HG03045 (cell line): ENCODE data around the gene BCKDHA.
"Not testable (repeated sequence)": the region's sequence is repeated elsewhere in the genome, so short reads cannot be mapped to it uniquely, and the experiment has no call there.

Source experiments
- ATAC-seq: cut with Tn5 transposase; IDR thresholded peaks from one replicate; pipeline ENCODE4 v1.9.1; 2021; ENCODE audit warnings: mild to moderate bottlenecking, moderate library complexity; ENCODE audit not compliant: unreplicated experiment

The BCKDHA gene

DNA sequence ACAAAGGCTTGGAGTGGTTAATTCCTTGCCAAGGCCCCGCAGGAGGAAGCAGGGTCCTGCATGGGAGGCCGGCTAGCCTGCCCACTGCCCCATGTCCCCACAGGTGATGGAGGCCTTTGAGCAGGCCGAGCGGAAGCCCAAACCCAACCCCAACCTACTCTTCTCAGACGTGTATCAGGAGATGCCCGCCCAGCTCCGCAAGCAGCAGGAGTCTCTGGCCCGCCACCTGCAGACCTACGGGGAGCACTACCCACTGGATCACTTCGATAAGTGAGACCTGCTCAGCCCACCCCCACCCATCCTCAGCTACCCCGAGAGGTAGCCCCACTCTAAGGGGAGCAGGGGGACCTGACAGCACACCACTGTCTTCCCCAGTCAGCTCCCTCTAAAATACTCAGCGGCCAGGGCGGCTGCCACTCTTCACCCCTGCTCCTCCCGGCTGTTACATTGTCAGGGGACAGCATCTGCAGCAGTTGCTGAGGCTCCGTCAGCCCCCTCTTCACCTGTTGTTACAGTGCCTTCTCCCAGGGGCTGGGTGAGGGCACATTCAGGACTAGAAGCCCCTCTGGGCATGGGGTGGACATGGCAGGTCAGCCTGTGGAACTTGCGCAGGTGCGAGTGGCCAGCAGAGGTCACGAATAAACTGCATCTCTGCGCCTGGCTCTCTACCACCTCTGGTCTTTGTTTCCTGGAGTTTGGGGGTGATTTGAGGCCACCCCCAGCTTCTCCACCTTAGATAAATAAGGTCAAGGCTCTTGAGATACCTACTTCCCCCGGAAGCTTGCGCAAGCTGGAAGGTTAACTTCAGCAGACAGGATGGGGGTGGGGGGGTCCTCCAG lies 26.9 kb downstream of the BCKDHA start:
- ATAC-seq: no peak

DNA sequence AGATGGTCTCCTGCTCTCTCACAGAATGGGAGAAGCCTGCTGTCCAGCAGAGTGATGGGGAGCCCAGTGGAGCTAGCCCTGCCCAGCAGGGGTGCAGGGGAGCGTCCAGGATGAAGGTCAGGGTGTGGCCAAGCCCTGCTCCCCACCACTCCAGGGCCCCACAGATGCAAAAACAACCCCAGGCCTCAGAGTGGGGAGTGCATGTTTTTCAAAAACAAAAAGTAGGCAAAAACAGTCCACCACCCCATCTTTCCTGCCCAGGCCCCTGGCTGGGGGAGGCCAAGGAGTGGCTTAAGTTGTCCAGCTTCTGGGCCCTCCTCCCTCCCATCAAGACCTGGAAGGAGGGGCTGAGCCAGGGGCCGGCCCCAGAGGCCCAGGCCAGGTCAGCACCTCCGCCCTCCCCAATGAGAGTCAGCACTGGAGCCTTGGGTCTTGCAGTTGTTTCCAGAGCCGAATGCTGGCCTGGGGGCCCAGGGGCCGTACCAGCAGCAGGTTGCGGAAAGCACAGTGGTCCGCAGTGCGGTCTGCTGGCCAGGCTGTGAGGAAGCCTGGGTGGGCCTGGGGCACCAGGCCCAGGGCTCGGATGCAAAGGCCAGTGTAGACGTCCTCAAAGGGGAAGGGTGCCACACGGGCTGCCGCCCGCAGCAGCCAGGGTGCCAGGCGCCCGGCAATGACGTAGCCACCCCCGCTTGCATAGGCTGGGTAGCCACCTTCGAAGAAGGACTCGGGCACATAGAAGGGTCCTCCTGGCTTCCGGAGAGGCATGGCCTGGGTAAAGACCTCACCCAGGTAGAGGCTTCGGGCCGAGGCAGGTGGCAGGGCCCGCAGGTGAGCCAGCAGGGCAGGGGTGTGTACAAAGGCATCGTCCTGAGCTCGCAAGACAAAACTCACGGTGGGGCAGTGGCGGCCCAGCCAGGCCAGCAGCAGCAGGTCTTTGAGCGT lies 27.8 kb downstream of the BCKDHA start:
- ATAC-seq: no peak

GRCh38 chr19:41426116-41426841 lies 28.7 kb downstream of the BCKDHA start:
- ATAC-seq: no peak

DNA sequence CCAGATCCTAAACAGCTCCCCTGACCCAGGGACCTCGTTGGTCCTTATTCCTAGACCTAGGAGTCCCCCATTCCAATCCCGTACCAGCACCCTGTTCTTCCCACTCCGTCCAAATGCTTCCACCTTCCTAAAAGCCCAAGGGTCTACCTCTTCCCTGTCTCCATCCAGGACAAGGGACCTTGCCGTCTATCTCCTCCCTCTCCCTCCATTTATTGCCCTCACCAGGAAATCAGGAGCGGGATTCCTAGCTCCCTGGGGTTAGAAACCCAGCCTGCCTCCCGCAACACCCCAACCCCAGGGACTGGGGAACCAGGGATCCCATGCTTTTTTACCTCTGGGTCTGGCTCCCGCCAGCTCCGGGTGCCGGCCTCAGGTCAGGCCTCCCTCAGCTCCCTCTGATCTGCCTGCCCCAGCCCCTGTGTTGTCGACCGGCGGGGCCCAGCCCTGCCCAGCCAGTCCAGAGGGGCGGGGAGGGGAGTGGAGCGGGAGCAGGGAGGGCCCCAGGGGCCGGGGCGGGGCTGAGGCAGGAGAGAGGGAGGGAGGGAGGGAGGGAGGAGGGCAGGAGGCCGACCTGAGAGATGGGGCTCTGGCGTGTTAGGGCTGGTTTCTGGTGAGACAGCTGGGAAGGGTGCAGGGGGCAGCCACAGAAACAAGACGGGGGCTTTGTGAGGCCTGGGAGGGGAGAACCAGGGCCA lies 29.5 kb downstream of the BCKDHA start, which contains the start of gene B3GNT8:
TSS of gene B3GNT8 (minus strand) at position 423 of the 695 bp plus-strand sequence. CDS start 596 bp downstream, outside the sequence.
- ATAC-seq: no peak

DNA sequence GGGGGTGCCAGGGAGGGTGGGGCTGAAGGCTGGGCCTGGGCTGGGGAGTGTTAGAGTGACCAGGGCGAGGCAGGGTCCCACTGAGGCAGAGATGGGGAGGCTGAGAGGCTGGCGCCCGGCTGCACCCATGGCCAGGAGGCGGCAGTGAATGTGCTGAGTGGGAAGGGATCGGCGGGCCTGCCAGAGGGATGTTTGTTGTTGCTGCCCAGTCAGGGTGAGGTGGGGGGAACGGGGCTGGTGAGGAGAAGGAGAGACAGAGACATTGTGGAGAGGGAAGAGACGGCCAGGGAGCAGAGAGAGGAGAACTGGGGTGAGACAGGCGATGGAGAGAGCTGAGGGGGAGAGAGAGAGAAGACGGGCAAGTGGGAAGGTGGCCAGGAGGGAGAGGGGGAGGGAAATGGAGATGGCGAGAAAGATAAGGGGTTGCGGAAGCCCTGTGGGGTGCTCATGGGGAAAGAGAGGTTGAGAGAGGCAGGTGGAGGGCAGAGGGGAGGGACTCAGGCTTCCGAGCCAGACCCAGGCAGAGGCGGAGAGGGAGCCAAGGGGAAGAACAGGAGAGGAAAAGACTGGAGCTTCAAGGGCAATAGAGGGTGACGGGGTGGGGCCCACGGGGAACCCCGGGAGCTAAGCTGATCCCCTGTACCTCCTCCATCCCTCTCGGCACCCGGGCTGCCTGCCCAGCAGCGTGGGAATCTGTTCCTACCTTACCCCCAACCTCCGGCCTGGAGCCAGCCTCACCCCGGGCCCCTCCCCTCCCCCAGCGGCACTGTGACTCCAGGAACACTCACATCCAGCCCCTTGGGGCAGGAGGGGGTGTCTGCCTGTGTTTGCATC lies 30.2 kb downstream of the BCKDHA start:
- ATAC-seq: no peak

GRCh38 chr19:41428481-41428859 lies 30.9 kb downstream of the BCKDHA start:
- no peak for ATAC-seq

DNA sequence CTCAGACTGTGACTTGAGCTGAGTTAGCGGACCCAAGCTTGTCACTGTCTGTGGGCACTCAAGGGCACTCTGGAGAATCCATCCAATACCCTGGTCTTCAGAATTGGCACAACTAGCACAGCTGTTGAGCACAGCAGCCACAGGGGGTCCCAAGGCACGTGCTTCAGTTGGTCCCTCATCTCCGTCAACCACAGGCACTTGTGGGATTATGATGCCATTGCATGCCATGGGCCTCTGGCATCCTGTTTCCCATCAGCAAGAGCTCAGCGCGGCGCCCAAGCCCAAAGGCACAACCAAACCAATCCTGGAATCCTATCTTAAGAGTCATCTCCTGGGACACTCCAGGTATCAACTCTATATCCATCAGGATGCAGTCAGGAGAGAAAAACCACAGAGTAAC lies 33.3 kb downstream of the BCKDHA start:
- ATAC-seq: no peak

DNA sequence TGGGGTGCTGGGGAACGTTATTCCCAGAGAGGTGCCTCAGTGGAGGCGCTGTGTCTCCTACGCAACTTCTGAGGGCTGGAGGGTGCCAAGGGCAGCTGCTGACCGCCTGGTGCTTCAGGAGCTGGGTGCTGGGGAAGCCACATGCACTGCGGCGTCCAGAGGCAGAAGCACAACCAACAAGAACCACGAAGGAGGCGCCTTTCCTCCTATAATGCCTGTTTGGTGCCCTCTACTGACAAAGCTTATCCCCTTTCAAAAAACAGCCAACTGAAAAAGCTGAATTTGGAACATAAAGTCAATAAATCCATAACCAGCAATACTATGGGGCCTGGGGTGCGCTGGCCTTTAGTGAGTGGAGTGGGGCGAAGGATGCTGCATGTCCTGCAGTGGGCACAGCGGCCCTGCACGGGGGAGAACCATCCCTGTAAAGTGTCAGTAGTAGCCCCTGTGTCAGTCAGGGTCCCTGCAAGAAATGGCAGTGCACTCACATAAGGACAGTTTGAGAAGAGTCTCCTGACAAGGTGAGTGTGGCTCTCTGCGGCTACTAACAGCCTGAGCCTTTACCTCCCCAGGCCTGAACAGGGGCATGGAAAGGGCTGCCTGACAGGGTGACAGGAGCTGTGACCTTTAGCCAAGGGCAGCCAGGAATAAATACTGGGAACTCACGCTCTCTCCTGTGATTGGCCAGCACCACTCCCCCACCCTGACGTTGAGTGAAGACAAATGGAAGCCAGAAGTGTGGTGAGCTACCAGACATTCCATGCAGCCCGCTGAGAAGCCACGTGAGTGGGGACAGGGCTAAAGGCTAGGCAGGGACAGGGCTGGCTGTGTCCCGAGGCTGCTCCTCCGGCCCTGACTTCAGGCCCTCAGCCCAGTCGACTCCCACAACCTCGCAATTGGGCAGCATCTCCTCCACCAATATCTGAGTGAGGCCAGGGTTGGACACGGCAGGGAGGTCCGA lies 34.1 kb downstream of the BCKDHA start:
- ATAC-seq: no peak

GRCh38 chr19:41433171-41433570 lies 35.6 kb downstream of the BCKDHA start:
- no peak for ATAC-seq

DNA sequence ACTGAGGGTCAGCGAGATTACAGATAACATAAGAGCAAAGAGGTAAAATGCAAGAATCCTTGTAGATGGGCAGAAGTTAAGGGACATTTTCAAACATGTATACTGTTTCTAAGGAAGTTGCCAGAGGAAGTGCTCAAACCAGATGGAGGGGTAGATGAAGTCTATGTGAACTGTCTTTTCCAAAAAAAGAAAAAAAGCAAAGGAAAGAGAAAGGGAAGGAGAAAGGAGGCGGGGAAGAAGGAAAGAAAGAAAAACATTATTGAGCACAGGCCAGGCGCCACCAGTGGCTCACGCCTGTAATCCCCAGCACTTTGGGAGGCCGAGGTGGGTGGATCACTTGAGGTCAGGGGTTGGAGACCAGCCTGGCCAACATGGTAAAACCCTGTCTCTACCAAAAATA lies 36.8 kb downstream of the BCKDHA start:
- no peak for ATAC-seq

DNA sequence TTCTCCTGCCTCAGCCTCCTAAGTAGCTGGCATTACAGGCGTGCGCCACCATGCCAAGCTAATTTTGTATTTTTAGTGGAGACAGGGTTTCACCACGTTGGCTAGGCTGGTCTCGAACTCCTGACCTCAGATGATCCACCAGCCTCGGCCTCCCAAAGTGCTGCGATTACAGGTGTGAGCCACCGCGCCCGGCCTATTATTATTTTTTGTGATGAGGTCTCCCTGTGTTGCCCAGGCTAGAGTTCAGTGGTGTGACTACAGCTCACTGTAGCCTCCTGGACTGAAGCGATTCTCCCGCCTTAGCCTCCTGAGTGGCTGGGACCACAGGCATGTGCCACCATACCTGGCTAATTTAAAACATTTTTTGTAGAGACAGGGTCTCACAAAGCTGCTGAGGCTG lies 37.8 kb downstream of the BCKDHA start:
- ATAC-seq: not testable (repeated sequence)

DNA sequence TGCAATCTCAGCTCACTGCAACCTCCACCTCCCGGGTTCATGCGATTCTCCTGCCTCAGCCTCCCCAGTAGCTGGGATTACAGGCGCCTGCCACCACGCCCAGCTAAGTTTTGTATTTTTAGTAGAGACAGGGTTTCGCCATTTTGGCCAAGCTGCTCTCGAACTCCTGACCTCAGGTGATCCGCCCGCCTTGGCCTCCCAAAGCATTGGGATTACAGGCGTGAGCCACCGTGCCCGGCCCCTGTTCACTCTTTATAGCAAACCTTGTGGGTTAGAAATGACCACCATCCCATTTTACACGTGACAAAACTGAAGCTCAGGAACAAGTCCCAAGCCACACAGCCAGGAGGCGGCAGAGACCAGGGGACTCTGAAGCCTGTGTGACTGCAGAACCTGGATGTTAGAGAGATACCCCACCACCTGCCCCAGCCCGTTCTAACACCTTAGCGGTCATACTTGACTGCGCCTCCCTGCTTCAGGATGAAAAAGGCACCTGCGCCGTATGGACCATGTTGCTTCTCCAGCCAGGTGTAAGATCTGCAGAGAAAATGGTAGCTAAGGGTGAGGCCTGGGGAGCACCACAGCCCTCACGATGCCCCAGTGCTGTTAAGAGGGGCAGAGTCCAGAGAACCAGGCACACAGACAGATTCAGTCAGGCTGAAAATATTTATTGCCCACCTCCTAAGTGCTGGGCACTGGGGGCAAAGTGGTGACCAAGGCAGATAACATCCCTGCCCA lies 38.5 kb downstream of the BCKDHA start:
- no peak for ATAC-seq

DNA sequence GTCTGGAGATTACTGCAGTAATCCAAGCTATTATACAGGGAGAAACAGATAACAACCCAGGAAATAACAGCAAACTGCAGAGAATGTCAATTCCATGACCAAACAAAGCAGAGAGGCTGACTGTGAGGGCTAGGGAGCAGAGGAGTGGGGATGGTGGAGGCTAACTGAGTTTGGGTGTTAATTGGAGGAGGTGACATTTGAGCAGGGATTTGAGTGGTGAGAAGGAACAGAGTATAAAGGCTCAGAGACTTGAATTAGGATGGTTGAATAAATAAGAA lies 39.0 kb downstream of the BCKDHA start:
- ATAC-seq: no peak

GRCh38 chr19:41437944-41438574 lies 40.4 kb downstream of the BCKDHA start:
- no peak for ATAC-seq

GRCh38 chr19:41439441-41440222 lies 42.0 kb downstream of the BCKDHA start, which contains the start of gene DMAC2:
Gene DMAC2 (minus strand): TSS chr19:41439912. CDS start chr19:41439899, 13 bp downstream.
- peak; percentile 82 for ATAC-seq

DNA sequence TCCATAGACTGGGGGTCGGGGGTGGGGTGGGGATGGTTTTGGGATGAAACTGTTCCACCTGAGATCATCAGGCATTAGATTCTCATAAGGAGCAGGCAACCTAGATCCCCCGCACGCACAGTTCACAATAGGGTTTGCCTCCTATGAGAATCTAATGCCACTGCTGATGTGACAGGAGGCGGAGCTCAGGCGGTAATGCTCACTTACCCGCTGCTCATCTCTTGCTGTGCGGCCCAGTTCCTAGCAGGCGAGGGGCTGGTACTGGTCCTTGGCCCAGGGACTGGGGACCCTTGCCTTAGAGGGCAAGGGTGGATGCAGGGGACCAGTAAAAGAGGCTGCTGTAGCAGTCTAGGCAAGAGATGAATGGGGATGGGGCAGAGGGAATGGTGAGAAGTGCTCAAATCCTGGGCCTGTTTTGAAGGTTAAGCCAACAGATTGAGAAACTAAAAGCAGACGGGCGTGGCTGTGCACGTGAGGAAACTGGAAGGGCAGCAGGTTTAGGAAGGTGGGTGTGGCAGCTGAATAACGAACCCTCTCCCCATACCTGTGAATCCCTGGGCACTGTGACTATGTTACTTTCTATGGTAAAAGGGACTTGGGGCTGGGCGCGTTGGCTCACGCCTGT lies 43.8 kb downstream of the BCKDHA start:
- no peak for ATAC-seq
